GM23248 (cell line): ENCODE measurements around the gene SLC3A2. TPM values are rescaled to one million over a fixed set of nuclear protein-coding genes. Genes with fewer than 3 reads are reported as not detected.
A peak's percentile ranks its signal among the peaks of the same experiment; 100 is the strongest.
"Not testable (repeated sequence)": the region's sequence is repeated elsewhere in the genome, so short reads cannot be mapped to it uniquely, and the experiment has no call there.

Experiments used
- DNase-seq: peaks from one replicate; pipeline ENCODE4 v3.0.0-alpha.2; 2015
- H2AFZ ChIP-seq: fragments of 200-600 bp; sonication (generic); 2 replicates; pipeline ENCODE4 v1.6.1; 2016; ENCODE audit warnings: antibody characterized with exemption
- H3F3A ChIP-seq: fragments of 200-600 bp; sonication (generic); 2 replicates; pipeline ENCODE4 v1.6.1; 2016; ENCODE audit warnings: mild to moderate bottlenecking, antibody characterized with exemption, mixed run types; ENCODE audit not compliant: insufficient read depth
- H3K27ac ChIP-seq: fragments of 200-600 bp; sonication (generic); 2 replicates; pipeline ENCODE4 v1.5.1; 2016; ENCODE audit warnings: mild to moderate bottlenecking
- H3K27me3 ChIP-seq: fragments of 200-600 bp; sonication (generic); replicated peaks from 2 replicates; pipeline ENCODE4 v1.6.1; 2016; ENCODE audit warnings: mild to moderate bottlenecking; ENCODE audit not compliant: insufficient read depth
- H3K36me3 ChIP-seq: fragments of 200-600 bp; sonication (generic); 2 replicates; pipeline ENCODE4 v1.6.1; 2016; ENCODE audit warnings: low read depth, mild to moderate bottlenecking
- H3K4me1 ChIP-seq: fragments of 200-600 bp; sonication (generic); 2 replicates; pipeline ENCODE4 v1.6.1; 2016; ENCODE audit warnings: mild to moderate bottlenecking; ENCODE audit not compliant: insufficient read depth
- H3K4me2 ChIP-seq: fragments of 200-600 bp; sonication (generic); one replicate; pipeline ENCODE4 v1.6.1; 2016; ENCODE audit warnings: mild to moderate bottlenecking; ENCODE audit not compliant: unreplicated experiment
- H3K4me3 ChIP-seq: fragments of 200-600 bp; sonication (generic); 2 replicates; pipeline ENCODE4 v1.5.1; 2016; ENCODE audit warnings: mild to moderate bottlenecking
- H3K79me2 ChIP-seq: fragments of 200-600 bp; sonication (generic); 2 replicates; pipeline ENCODE4 v1.6.1; 2016; ENCODE audit warnings: mild to moderate bottlenecking; ENCODE audit not compliant: insufficient read depth
- H3K9ac ChIP-seq: fragments of 200-600 bp; sonication (generic); 2 replicates; pipeline ENCODE4 v1.6.1; 2016; ENCODE audit warnings: mild to moderate bottlenecking
- H3K9me2 ChIP-seq: fragments of 200-600 bp; sonication (generic); 2 replicates; pipeline ENCODE4 v1.6.1; 2016; ENCODE audit warnings: mixed run types, mild to moderate bottlenecking, moderate library complexity; ENCODE audit not compliant: insufficient read depth
- H3K9me3 ChIP-seq: fragments of 200-600 bp; sonication (generic); one replicate; pipeline ENCODE4 v1.6.1; 2017; ENCODE audit warnings: low read depth
- H4K20me1 ChIP-seq: fragments of 200-600 bp; sonication (generic); 2 replicates; pipeline ENCODE4 v1.6.0; 2016; ENCODE audit not compliant: insufficient read depth
- EZH2 ChIP-seq: fragments of 200-600 bp; sonication (generic); IDR thresholded peaks from 2 replicates; pipeline ENCODE4 v1.6.1; 2018; ENCODE audit warnings: antibody characterized with exemption, mild to moderate bottlenecking; ENCODE audit not compliant: insufficient read depth, poor library complexity, severe bottlenecking
- EZH2phosphoT487 ChIP-seq: fragments of 200-600 bp; sonication (generic); IDR thresholded peaks from 2 replicates; pipeline ENCODE4 v1.6.1; 2018; ENCODE audit warnings: antibody characterized with exemption, moderate library complexity, mild to moderate bottlenecking, low read depth; ENCODE audit not compliant: insufficient read depth
- WGBS, 2 experiments: methylation state at CpG; one replicate each; pipeline ENCODE4 v1.1.6; 2015 to 2017; ENCODE audit warnings: low lambda C conversion rate in 2 of 2, low coverage in 1 of 2; ENCODE audit errors: missing lambda C conversion rate in 2 of 2; 5-methylcytosine and 5-hydroxymethylcytosine counted together
- in situ Hi-C: fragments of 300-500 bp; cut with MboI; formaldehyde crosslinking; loops from 2 replicates; pipeline ENCODE4 v1.15.0; 2020
- polyA plus RNA-seq: library from polyadenylated mRNA; unstranded; fragments of >200 nt; fragmentation: Nextera tagmentation; extraction: Ambion mirVana; gene quantifications from 2 replicates; pipeline ENCODE4 v1.2.1, GENCODE V29; 2016
- total RNA-seq: library from RNA; depleted of rRNA; stranded (reverse); fragments of >200 nt; shearing (Covaris generic); gene quantifications from 2 replicates; pipeline ENCODE4 v1.2.3, GENCODE V29; 2014

Gene SLC3A2
- total and polyA plus RNA-seq, 2 experiments from 2014 or later: 301 to 310 TPM

GRCh38 chr11:62832336-62833234, 48.1 kb upstream of the SLC3A2 start, which contains the start of gene TEX54:
Gene TEX54 (minus strand): TSS chr11:62832841.
- H3K9me2 ChIP-seq: no peaks in the 10 kb centered on the region
- H3K79me2 ChIP-seq: peaks cover 90% of the 10 kb centered on the region
- peak within 1 kb of the TSS; percentile 92 for H3K27ac ChIP-seq
- peak within 1 kb of the TSS; percentile 96 for H3K9ac ChIP-seq
- H3K9me3 ChIP-seq: no peaks in the 10 kb centered on the region
- H3K4me2 ChIP-seq: peak within 1 kb of the TSS; percentile 96
- no peak for TF ChIP-seq EZH2
- no peak for TF ChIP-seq EZH2phosphoT487
- H3K4me3 ChIP-seq: peak within 1 kb of the TSS; percentile 94
- in situ Hi-C loops: no loop called here
- DNase-seq: peak; percentile 77
- H3K4me1 ChIP-seq: peaks cover 13% of the 10 kb centered on the region
- H2AFZ ChIP-seq: peak within 1 kb of the TSS; percentile 57; the same call in 1 of the 2 replicates
- H3F3A ChIP-seq: peaks cover 6% of the 10 kb centered on the region; the same call in 1 of the 2 replicates
- 5% methylated on average over 40 of the region's 40 CpGs for WGBS, 2 experiments
- H3K36me3 ChIP-seq: peaks cover 3% of the 10 kb centered on the region; the same call in 1 of the 2 replicates
- H4K20me1 ChIP-seq: no peaks in the 10 kb centered on the region
- no peaks in the 10 kb centered on the region for H3K27me3 ChIP-seq

GRCh38 chr11:62835336-62835735, 45.4 kb upstream of the SLC3A2 start:
- no peak for DNase-seq
- no peak overlapping the region for H3K27ac ChIP-seq
- H4K20me1 ChIP-seq: no peaks in the 10 kb centered on the region
- no peak overlapping the region for H2AFZ ChIP-seq
- no peaks in the 10 kb centered on the region for H3K36me3 ChIP-seq
- H3K4me3 ChIP-seq: no peak overlapping the region
- TF ChIP-seq EZH2 (no peak), EZH2phosphoT487 (no peak)
- H3K4me2 ChIP-seq: no peak overlapping the region
- no peak overlapping the region for H3K9ac ChIP-seq
- 74 to 78% methylated on average over 8 of the region's 8 CpGs for WGBS, 2 experiments
- in situ Hi-C loops: no loop called here
- peaks cover 8% of the 10 kb centered on the region; the same call in 1 of the 2 replicates for H3K4me1 ChIP-seq
- H3K27me3 ChIP-seq: no peaks in the 10 kb centered on the region
- peaks cover 11% of the 10 kb centered on the region for H3F3A ChIP-seq
- no peaks in the 10 kb centered on the region for H3K9me2 ChIP-seq
- H3K79me2 ChIP-seq: peaks cover 80% of the 10 kb centered on the region
- no peaks in the 10 kb centered on the region for H3K9me3 ChIP-seq

GRCh38 chr11:62839050-62839945, 41.4 kb upstream of the SLC3A2 start, which contains the start of gene WDR74:
Gene WDR74 (minus strand): TSS chr11:62839590. CDS start chr11:62839570, 20 bp downstream.
- DNase-seq: peak; percentile 97
- no peaks in the 10 kb centered on the region for H4K20me1 ChIP-seq
- peak within 1 kb of the TSS; percentile 99 for H3K4me2 ChIP-seq
- no peaks in the 10 kb centered on the region for H3K36me3 ChIP-seq
- H3F3A ChIP-seq: peaks cover 8% of the 10 kb centered on the region
- H3K79me2 ChIP-seq: peaks cover 50% of the 10 kb centered on the region
- H3K9me3 ChIP-seq: no peaks in the 10 kb centered on the region
- peaks cover 9% of the 10 kb centered on the region; the same call in 1 of the 2 replicates for H3K4me1 ChIP-seq
- H3K27me3 ChIP-seq: no peaks in the 10 kb centered on the region
- H3K9me2 ChIP-seq: no peaks in the 10 kb centered on the region
- in situ Hi-C loops: no loop called here
- H2AFZ ChIP-seq: peak within 1 kb of the TSS; percentile 59
- TF ChIP-seq EZH2: no peak
- TF ChIP-seq EZH2phosphoT487: no peak
- peak within 1 kb of the TSS; percentile 93 for H3K4me3 ChIP-seq
- H3K9ac ChIP-seq: peak within 1 kb of the TSS; percentile 96
- 1 to 2% methylated on average over 50 to 58 of the region's 62 CpGs for WGBS, 2 experiments
- peak within 1 kb of the TSS; percentile 99 for H3K27ac ChIP-seq

GRCh38 chr11:62840721-62841360, 39.9 kb upstream of the SLC3A2 start:
- H3F3A ChIP-seq: not testable (repeated sequence)

More at GRCh38 chr11:62840721-62841360, 39.9 kb upstream of the SLC3A2 start:
- H3K9me3 ChIP-seq, H3K4me1 ChIP-seq, H2AFZ ChIP-seq, H3K27me3 ChIP-seq, in situ Hi-C loops, H4K20me1 ChIP-seq, H3K9me2 ChIP-seq, H3K36me3 ChIP-seq: not testable (repeated sequence)
- H3K27ac ChIP-seq: peak overlapping the region; percentile 99
- peak; percentile 97 for DNase-seq
- peak overlapping the region; percentile 93 for H3K4me3 ChIP-seq
- WGBS, 2 experiments: 1% methylated on average over 40 to 41 of the region's 41 CpGs
- peaks cover 35% of the 10 kb centered on the region for H3K79me2 ChIP-seq
- H3K4me2 ChIP-seq: peak overlapping the region; percentile 99
- peak overlapping the region; percentile 96 for H3K9ac ChIP-seq
